ENCODE data around the gene PRICKLE4. TPM values are rescaled to one million over a fixed set of nuclear protein-coding genes. Genes with fewer than 3 reads are reported as not detected.
A peak's percentile ranks its signal among the peaks of the same experiment; 100 is the strongest.

Gene PRICKLE4
- total and polyA plus RNA-seq, 2 of the 13 experiments (the other 11 are each of a cell fraction or from before 2014, with no cell fraction given): 0.92 to 1.2 TPM

- TF ChIP-seq UBTF (CRISPR knock-in tag; IDR thresholded peaks at IDR 0.05) (peak; percentile 62; the same call in 1 of the 2 replicates), CCDC6 (CRISPR knock-in tag; IDR thresholded peaks at IDR 0.05) (no peak), MAF1 (CRISPR knock-in tag; IDR thresholded peaks at IDR 0.05; ENCODE audit: borderline replicate concordance) (peak; percentile 43; the same call in 1 of the 2 replicates), NFKB2 (CRISPR knock-in tag; IDR thresholded peaks at IDR 0.05; ENCODE audit: borderline replicate concordance) (peak; percentile 34; the same call in 1 of the 2 replicates), DMAP1 (CRISPR knock-in tag; IDR thresholded peaks at IDR 0.05) (no peak), ZNF407 (CRISPR knock-in tag; IDR thresholded peaks at IDR 0.05; ENCODE audit: not compliant biosample characterization) (no peak), RBM39 (IDR thresholded peaks at IDR 0.05; ENCODE audit: low read depth, low read length, poor library complexity, severe bottlenecking) (peak; percentile 11), ZNF280D (CRISPR knock-in tag; IDR thresholded peaks at IDR 0.05) (peak; percentile 77; the same call in 1 of the 2 replicates), HMGA1 (CRISPR knock-in tag; conservative IDR thresholded peaks at IDR 0.05) (no peak), CC2D1A (CRISPR knock-in tag; IDR thresholded peaks at IDR 0.05) (peak; percentile 72; the same call in 1 of the 2 replicates), ZNF777 (CRISPR knock-in tag; IDR thresholded peaks at IDR 0.05) (peak; percentile 92; the same call in 1 of the 2 replicates), PHF20 (CRISPR knock-in tag; IDR thresholded peaks at IDR 0.05) (no peak; the same call in none of the 2 replicates)
Observed at GRCh38 chr6:41735427-41736185, 45.0 kb upstream of the PRICKLE4 start, which contains the start of gene TFEB (continued).

Measured in HepG2 (cell line).